LNCaP clone FGC (cell line): ENCODE results near the gene RNFT2.

Experiments used
- DNase-seq: peaks from one replicate; pipeline ENCODE4 v3.0.0-alpha.2; 2011; ENCODE audit warnings: low read depth
- H3K4me3 ChIP-seq: 2 replicates; pipeline ENCODE4 v1.5.1; 2011; ENCODE audit warnings: mild to moderate bottlenecking, low read depth, low read length, control low read depth
- CTCF ChIP-seq: IDR thresholded peaks from 2 replicates; pipeline ENCODE4 v1.5.1; 2012; ENCODE audit warnings: mild to moderate bottlenecking; ENCODE audit not compliant: control insufficient read depth, insufficient read depth; ENCODE audit errors: extremely low read depth

The RNFT2 gene

GRCh38 chr12:116718655-116719454 is 19.3 kb upstream of the RNFT2 start:
- DNase-seq, result no peak
- no peak overlapping the region for H3K4me3 ChIP-seq
- no peak for TF ChIP-seq CTCF

DNA sequence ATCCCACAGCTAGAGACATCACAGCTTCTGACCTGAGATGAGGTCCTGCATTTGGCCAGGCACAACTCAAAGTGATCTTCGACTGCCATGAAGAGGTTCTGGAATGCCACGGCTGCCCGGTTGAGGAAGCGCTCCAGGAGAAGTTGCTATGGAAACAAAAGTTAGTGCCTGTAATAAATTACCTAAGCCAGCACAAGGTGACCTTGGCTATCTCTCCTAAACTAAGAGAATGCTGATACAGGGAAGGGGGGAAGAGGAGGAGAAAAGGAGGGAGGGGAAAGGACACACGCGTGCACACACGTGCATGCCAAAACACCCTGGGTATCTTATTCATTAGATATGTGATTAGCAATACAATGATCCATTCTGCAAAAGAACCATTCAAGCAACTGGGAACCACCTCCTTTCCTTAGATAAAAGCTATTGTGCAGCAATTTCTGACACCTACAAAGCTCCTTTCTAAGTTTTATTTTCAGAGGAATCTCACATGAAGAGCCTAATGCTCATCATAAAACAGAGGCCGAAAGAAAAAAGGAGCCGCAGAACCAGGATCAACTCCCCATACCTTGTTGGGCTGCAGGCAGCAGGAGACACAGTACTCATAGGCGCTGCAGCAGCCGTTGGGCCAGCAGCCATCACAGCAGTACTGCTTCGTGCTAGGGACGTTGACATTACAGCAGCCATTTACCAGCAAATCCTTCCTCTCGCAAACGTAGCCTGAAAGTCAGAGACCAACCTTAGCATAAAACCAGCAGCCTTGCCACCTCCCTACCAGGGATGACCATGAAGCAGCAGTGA is 18.2 kb upstream of the RNFT2 start:
- H3K4me3 ChIP-seq, result no peak overlapping the region
- TF ChIP-seq CTCF, result no peak
- DNase-seq, result no peak

GRCh38 chr12:116722245-116722644 is 15.9 kb upstream of the RNFT2 start:
- TF ChIP-seq CTCF, result no peak
- DNase-seq, result no peak
- no peak overlapping the region for H3K4me3 ChIP-seq

GRCh38 chr12:116726694-116727093 is 11.4 kb upstream of the RNFT2 start:
- TF ChIP-seq CTCF, result no peak

GRCh38 chr12:116727261-116727660 is 10.9 kb upstream of the RNFT2 start:
- DNase-seq, result no peak
- TF ChIP-seq CTCF, result no peak
- H3K4me3 ChIP-seq, result no peak overlapping the region

More at GRCh38 chr12:116726694-116727093, 11.4 kb upstream of the RNFT2 start:
- peak; percentile 17 for DNase-seq
- no peak overlapping the region for H3K4me3 ChIP-seq

DNA sequence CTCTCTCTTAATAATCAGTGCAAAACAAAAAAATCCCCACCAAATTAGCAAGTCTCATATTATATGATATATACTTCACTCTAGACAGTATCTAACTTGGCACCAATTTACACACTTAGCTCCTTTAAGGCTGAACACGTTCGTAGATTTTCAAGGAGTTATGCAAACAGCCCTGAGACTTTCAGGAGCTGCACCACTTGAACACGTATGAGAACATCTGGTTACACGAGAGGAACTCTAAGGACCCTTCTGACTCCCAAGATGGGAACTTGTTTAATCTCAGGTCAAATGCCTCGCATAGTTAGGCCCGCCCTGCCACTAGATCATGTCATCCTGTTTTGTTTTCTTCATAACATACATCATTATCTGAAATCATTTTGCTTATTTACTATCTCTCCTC is 10.2 kb upstream of the RNFT2 start:
- no peak overlapping the region for H3K4me3 ChIP-seq
- no peak for DNase-seq
- no peak for TF ChIP-seq CTCF

DNA sequence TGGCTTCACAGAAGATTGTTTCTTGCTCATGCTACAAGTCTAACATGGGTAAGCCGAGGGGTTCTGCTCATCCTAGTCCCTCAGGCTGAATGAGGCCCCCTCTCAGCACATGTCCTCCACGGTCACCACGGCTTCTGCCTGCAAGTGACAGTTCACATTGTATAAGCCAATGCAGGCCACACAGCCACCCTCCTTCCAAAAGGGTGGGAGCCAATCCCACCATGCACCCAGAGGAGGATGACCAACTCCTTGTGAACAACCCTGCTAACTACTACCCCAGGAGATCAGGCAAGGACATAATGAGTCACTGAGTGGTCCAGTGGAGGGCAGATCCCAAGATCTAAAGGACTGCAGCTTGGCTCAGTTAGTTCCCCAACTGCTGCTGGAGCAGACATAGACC is 6.3 kb upstream of the RNFT2 start:
- no peak for DNase-seq
- H3K4me3 ChIP-seq, result no peak overlapping the region
- no peak for TF ChIP-seq CTCF
